ENCODE data around the gene ERMP1. TPM values are rescaled to one million over a fixed set of nuclear protein-coding genes. Genes with fewer than 3 reads are reported as not detected.

ERMP1 gene
- total and polyA plus RNA-seq, 2 donors from 2014 or later: 34.4 to 89.6 TPM

- Histone ChIP-seq H3K27me3 (ENCODE audit: control insufficient read depth, insufficient read depth, low read length) (no peaks in the 10 kb centered on the region), H3K9ac (ENCODE audit: low read length in 3 of 3) (no peak overlapping the region), H3K27ac (ENCODE audit: low read depth in 2 of 2, low read length in 2 of 2) (peak overlapping the region; percentile 54 to 88), H3K4me3 (ENCODE audit: low read length in 3 of 3) (no peak overlapping the region), H3K36me3 (ENCODE audit: control insufficient read depth in 2 of 3, insufficient read depth in 3 of 3, low read length in 3 of 3) (no peaks in the 10 kb centered on the region), H3K4me1 (ENCODE audit: control insufficient read depth in 2 of 3, insufficient read depth in 2 of 3, low read depth in 1 of 3, low read length in 3 of 3) (peaks cover 13 to 25% (median 22%) of the 10 kb centered on the region in 3 donors), H3K9me3 (ENCODE audit: control insufficient read depth in 2 of 3, insufficient read depth in 1 of 3, low read length in 3 of 3) (no peaks in the 10 kb centered on the region)
- intact Hi-C loops (cut with DNase I): no loop called here
- TF ChIP-seq CTCF (IDR thresholded peaks at IDR 0.05; ENCODE audit: borderline replicate concordance, extremely low read depth, insufficient read depth): no peak
- FAIRE-seq: no peak
- DNase-seq: peak; percentile 73 to 93 (median 83)
Observed at GRCh38 chr9:5843794-5844471, 11.0 kb upstream of the ERMP1 start.

GRCh38 chr9:5842929-5843793 is 10.2 kb upstream of the ERMP1 start:
- no peaks in the 10 kb centered on the region for H3K27me3 ChIP-seq (ENCODE audit: control insufficient read depth, insufficient read depth, low read length)
- peak overlapping the region; percentile 54 to 88 for H3K27ac ChIP-seq (ENCODE audit: low read depth in 2 of 2, low read length in 2 of 2)
- H3K4me1 ChIP-seq (ENCODE audit: control insufficient read depth in 2 of 3, insufficient read depth in 2 of 3, low read depth in 1 of 3, low read length in 3 of 3): peaks cover 13 to 25% (median 22%) of the 10 kb centered on the region in 3 donors
- FAIRE-seq: no peak
- TF ChIP-seq CTCF (IDR thresholded peaks at IDR 0.05; ENCODE audit: borderline replicate concordance, extremely low read depth, insufficient read depth): no peak
- H3K4me3 ChIP-seq (ENCODE audit: low read length in 3 of 3): no peak overlapping the region
- no peaks in the 10 kb centered on the region for H3K9me3 ChIP-seq (ENCODE audit: control insufficient read depth in 2 of 3, insufficient read depth in 1 of 3, low read length in 3 of 3)
- no peak overlapping the region for H3K9ac ChIP-seq (ENCODE audit: low read length in 3 of 3)
- H3K36me3 ChIP-seq (ENCODE audit: control insufficient read depth in 2 of 3, insufficient read depth in 3 of 3, low read length in 3 of 3): no peaks in the 10 kb centered on the region
- intact Hi-C loops (cut with DNase I): no loop called here
- DNase-seq: no peak

- no peak for DNase-seq
- no peak overlapping the region for H3K4me3 ChIP-seq (ENCODE audit: low read length in 3 of 3)
- H3K9ac ChIP-seq (ENCODE audit: low read length in 3 of 3): no peak overlapping the region
- H3K4me1 ChIP-seq (ENCODE audit: control insufficient read depth in 2 of 3, insufficient read depth in 2 of 3, low read depth in 1 of 3, low read length in 3 of 3): peaks cover 13 to 25% (median 22%) of the 10 kb centered on the region in 3 donors
- intact Hi-C loops (cut with DNase I): no loop called here
- TF ChIP-seq CTCF (IDR thresholded peaks at IDR 0.05; ENCODE audit: borderline replicate concordance, extremely low read depth, insufficient read depth): no peak
- H3K27ac ChIP-seq (ENCODE audit: low read depth in 2 of 2, low read length in 2 of 2): peak overlapping the region in 1 of 2 donors; percentile 88
- no peaks in the 10 kb centered on the region for H3K27me3 ChIP-seq (ENCODE audit: control insufficient read depth, insufficient read depth, low read length)
- FAIRE-seq: no peak
- H3K9me3 ChIP-seq (ENCODE audit: control insufficient read depth in 2 of 3, insufficient read depth in 1 of 3, low read length in 3 of 3): no peaks in the 10 kb centered on the region
- no peaks in the 10 kb centered on the region for H3K36me3 ChIP-seq (ENCODE audit: control insufficient read depth in 2 of 3, insufficient read depth in 3 of 3, low read length in 3 of 3)
Observed at GRCh38 chr9:5841771-5842573, 9.1 kb upstream of the ERMP1 start.

All from kidney (tissue), 14 donors.